Caco-2 (cell line): ENCODE data around the gene PCDHGB4. TPM values are rescaled to one million over a fixed set of nuclear protein-coding genes. Genes with fewer than 3 reads are reported as not detected.

ENCODE experiments used
- BruUV-seq: library from RNA; stranded (reverse); fragments of 400-500 nt; replicated peaks from 2 replicates; lab custom pipeline; 2021; lab: Mats Ljungman, UMichigan
- CTCF ChIA-PET: fragments of 300-600 bp; sonication (Branson Sonifier 250); formaldehyde crosslinking; loops from one replicate; lab custom pipeline; 2022; ENCODE audit warnings: antibody characterized with exemption; lab: Charles Lee
- POLR2A ChIA-PET: fragments of 300-600 bp; sonication (Branson Sonifier 250); formaldehyde crosslinking; loops from one replicate; lab custom pipeline; 2022; ENCODE audit warnings: antibody characterized with exemption; lab: Charles Lee
- DNase-seq, 2 experiments: peaks; one replicate each; pipeline versions ENCODE4 v3.0.0 to v3.0.0-alpha.2; 2020 to 2022
- H3K27me3 ChIP-seq: replicated peaks from 2 replicates; pipeline ENCODE4 v1.6.0; 2011; ENCODE audit warnings: low read length; ENCODE audit not compliant: control insufficient read depth, insufficient read depth
- H3K36me3 ChIP-seq: 2 replicates; pipeline ENCODE4 v1.5.1; 2011; ENCODE audit warnings: low read length; ENCODE audit not compliant: control insufficient read depth, insufficient read depth
- H3K4me1 ChIP-seq: fragments of 250-450 bp; sonication (Bioruptor Pico); 2 replicates; pipeline ENCODE4 v1.5.1; 2020; ENCODE audit warnings: mild to moderate bottlenecking
- H3K4me3 ChIP-seq: 2 replicates; pipeline ENCODE4 v1.5.1; 2011; ENCODE audit warnings: low read depth, mild to moderate bottlenecking, control low read depth, low read length
- H3K9me3 ChIP-seq: fragments of 250-450 bp; sonication (Bioruptor Pico); 2 replicates; pipeline ENCODE4 v1.5.1; 2020; ENCODE audit warnings: mild to moderate bottlenecking, moderate library complexity
- H3K27ac Mint-ChIP-seq: one replicate; pipeline ENCODE4 v1.8.0; 2022; ENCODE audit warnings: mixed read lengths; ENCODE audit not compliant: unreplicated experiment
- H3K27me3 Mint-ChIP-seq: one replicate; pipeline ENCODE4 v1.8.0; 2022; ENCODE audit warnings: mixed read lengths; ENCODE audit not compliant: insufficient read depth, unreplicated experiment
- H3K36me3 Mint-ChIP-seq: one replicate; pipeline ENCODE4 v1.8.0; 2022; ENCODE audit warnings: mild to moderate bottlenecking, mixed read lengths; ENCODE audit not compliant: insufficient read depth, unreplicated experiment
- H3K4me1 Mint-ChIP-seq: one replicate; pipeline ENCODE4 v1.8.0; 2022; ENCODE audit warnings: low read depth, mixed read lengths; ENCODE audit not compliant: unreplicated experiment
- H3K4me3 Mint-ChIP-seq: one replicate; pipeline ENCODE4 v1.8.0; 2022; ENCODE audit warnings: mild to moderate bottlenecking, moderate library complexity, mixed read lengths; ENCODE audit not compliant: unreplicated experiment
- H3K9me3 Mint-ChIP-seq: one replicate; pipeline ENCODE4 v1.8.0; 2022; ENCODE audit warnings: mixed read lengths; ENCODE audit not compliant: unreplicated experiment
- CTCF ChIP-seq, 2 experiments: fragments of 200-600 bp in 1 of 2; IDR thresholded peaks; 1 replicate in 1 of 2; 2 replicates in 1 of 2; pipeline versions ENCODE4 v1.5.1 to v1.8.0; 2011 to 2022; ENCODE audit warnings: antibody characterized with exemption in 1 of 2, control low read depth in 1 of 2, inconsistent platforms in 1 of 2, low read depth in 1 of 2, low read length in 1 of 2, mild to moderate bottlenecking in 1 of 2, moderate library complexity in 1 of 2; ENCODE audit not compliant: insufficient read depth in 1 of 2, severe bottlenecking in 1 of 2, unreplicated experiment in 1 of 2
- intact Hi-C: fragments of 100-400 bp; cut with micrococcal nuclease; formaldehyde crosslinking; loops from one replicate; pipeline ENCODE4 v1.10.0; 2022; ENCODE audit not compliant: unreplicated experiment
- total RNA-seq: library from RNA; stranded (reverse); gene quantifications from 2 replicates; pipeline ENCODE4 v1.2.3, GENCODE V29; 2022

PCDHGB4 gene
- total RNA-seq, 1 experiment from 2014 or later: 0.14 TPM

- POLR2A ChIA-PET: no interaction called here
- no peak within 1 kb of the TSS for H3K27ac Mint-ChIP-seq
- intact Hi-C loops: no loop called here
- H3K36me3 ChIP-seq: no peaks in the 10 kb centered on the region
- H3K4me1 ChIP-seq: no peaks in the 10 kb centered on the region
- BruUV-seq: no TSS peak
- H3K4me1 Mint-ChIP-seq: no peaks in the 10 kb centered on the region
- no peak within 1 kb of the TSS for H3K4me3 Mint-ChIP-seq
- H3K27me3 ChIP-seq: no peaks in the 10 kb centered on the region
- H3K4me3 ChIP-seq: no peak within 1 kb of the TSS
- CTCF ChIA-PET: no interaction called here
- no peak for TF ChIP-seq CTCF (IDR thresholded peaks at IDR 0.05; ENCODE audit: insufficient read depth in 1 of 2, low read depth in 1 of 2, low read length in 1 of 2, severe bottlenecking in 1 of 2, unreplicated experiment in 1 of 2)
- no peak for DNase-seq
- no peaks in the 10 kb centered on the region for H3K9me3 Mint-ChIP-seq
- no peaks in the 10 kb centered on the region for H3K36me3 Mint-ChIP-seq
- no peaks in the 10 kb centered on the region for H3K27me3 Mint-ChIP-seq
- no peaks in the 10 kb centered on the region; the same call in 1 of the 2 replicates for H3K9me3 ChIP-seq
Measured at GRCh38 chr5:141382469-141383294, 4.8 kb upstream of the PCDHGB4 start, which contains the start of gene PCDHGA7. TSS of gene PCDHGA7 (plus strand) at chr5:141382742. CDS start at chr5:141382900, 158 bp downstream.

GRCh38 chr5:141383345-141383744 is 4.2 kb upstream of the PCDHGB4 start:
- Mint-ChIP-seq H3K36me3 (no peaks in the 10 kb centered on the region), H3K4me1 (no peaks in the 10 kb centered on the region), H3K9me3 (no peaks in the 10 kb centered on the region), H3K4me3 (no peak overlapping the region), H3K27ac (no peak overlapping the region), H3K27me3 (no peaks in the 10 kb centered on the region)
- H3K4me3 ChIP-seq: no peak overlapping the region
- BruUV-seq: no TSS peak
- H3K9me3 ChIP-seq: no peaks in the 10 kb centered on the region; the same call in 1 of the 2 replicates
- no peaks in the 10 kb centered on the region for H3K27me3 ChIP-seq
- H3K4me1 ChIP-seq: no peaks in the 10 kb centered on the region
- intact Hi-C loops: no loop called here
- H3K36me3 ChIP-seq: no peaks in the 10 kb centered on the region
- ChIA-PET POLR2A (no interaction called here), CTCF (no interaction called here)
- DNase-seq: no peak
- no peak for TF ChIP-seq CTCF (IDR thresholded peaks at IDR 0.05; ENCODE audit: insufficient read depth in 1 of 2, low read depth in 1 of 2, low read length in 1 of 2, severe bottlenecking in 1 of 2, unreplicated experiment in 1 of 2)

- CTCF ChIA-PET: no interaction called here
- intact Hi-C loops: no loop called here
- Histone ChIP-seq H3K4me3 (no peak overlapping the region), H3K9me3 (no peaks in the 10 kb centered on the region; the same call in 1 of the 2 replicates), H3K36me3 (no peaks in the 10 kb centered on the region), H3K27me3 (no peaks in the 10 kb centered on the region), H3K4me1 (no peaks in the 10 kb centered on the region)
- H3K27ac Mint-ChIP-seq: no peak overlapping the region
- POLR2A ChIA-PET: no interaction called here
- no peak for TF ChIP-seq CTCF (IDR thresholded peaks at IDR 0.05; ENCODE audit: insufficient read depth in 1 of 2, low read depth in 1 of 2, low read length in 1 of 2, severe bottlenecking in 1 of 2, unreplicated experiment in 1 of 2)
- BruUV-seq: no TSS peak
- no peaks in the 10 kb centered on the region for H3K27me3 Mint-ChIP-seq
- DNase-seq: no peak
- H3K36me3 Mint-ChIP-seq: no peaks in the 10 kb centered on the region
- no peak overlapping the region for H3K4me3 Mint-ChIP-seq
- no peaks in the 10 kb centered on the region for H3K4me1 Mint-ChIP-seq
- H3K9me3 Mint-ChIP-seq: peaks cover 12% of the 10 kb centered on the region
Measured at GRCh38 chr5:141384471-141385267, 2.8 kb upstream of the PCDHGB4 start.
